Colonic mucosa (tissue), 4 donors: ENCODE data around the gene DISC1. TPM values are rescaled to one million over a fixed set of nuclear protein-coding genes. Genes with fewer than 3 reads are reported as not detected.
"Not testable (repeated sequence)": the region's sequence is repeated elsewhere in the genome, so short reads cannot be mapped to it uniquely, and the experiment has no call there.

Experiments used
- DNase-seq: peaks from one replicate; pipeline ENCODE4 v3.0.0-alpha.2; 2020
- H3K27ac ChIP-seq: fragments of 200-600 bp; one replicate; pipeline ENCODE4 v1.8.0; 2021
- H3K27me3 ChIP-seq: fragments of 200-600 bp; one replicate; pipeline ENCODE4 v1.8.0; 2021
- H3K36me3 ChIP-seq: fragments of 200-600 bp; one replicate; pipeline ENCODE4 v1.8.0; 2021
- H3K4me1 ChIP-seq: fragments of 200-600 bp; one replicate; pipeline ENCODE4 v1.8.0; 2021; ENCODE audit warnings: mild to moderate bottlenecking
- H3K4me3 ChIP-seq: fragments of 200-600 bp; one replicate; pipeline ENCODE4 v1.8.0; 2021
- H3K9ac ChIP-seq, 2 donors: one replicate each; pipeline ENCODE4 v1.7.0; 2013; ENCODE audit warnings: control low read depth in 2 of 2, low read depth in 2 of 2, low read length in 2 of 2
- H3K9me3 ChIP-seq: fragments of 200-600 bp; one replicate; pipeline ENCODE4 v1.8.0; 2021
- CTCF ChIP-seq: fragments of 200-600 bp; IDR thresholded peaks from one replicate; pipeline ENCODE4 v1.8.0; 2022; ENCODE audit warnings: antibody characterized with exemption, mild to moderate bottlenecking
- intact Hi-C: fragments of 100-400 bp; cut with DNase I; formaldehyde crosslinking; loops from one replicate; pipeline ENCODE4 v1.14.1; 2022
- total RNA-seq, 2 donors: library from RNA; stranded (reverse); fragmentation: NEBNext Ultra II Directional in 1 of 2; extraction: Animal tissue kit (Norgen Biotek cat#: 25700) in 1 of 2; gene quantifications; one replicate each; pipeline ENCODE4 v1.2.1, GENCODE V29; 2021
- donor health status: healthy.
- donor health status: DM: no; HTN: no; CAD: no.
- donor health status: DM: no; HTN: no; CAD: no.

Gene DISC1
- total RNA-seq, 2 donors from 2014 or later: 3.4 to 5.3 TPM

GRCh38 chr1:231957359-231957758, 330.8 kb downstream of the DISC1 start:
- intact Hi-C loops: no loop called here
- no peak for TF ChIP-seq CTCF

GRCh38 chr1:231958448-231958847, 331.9 kb downstream of the DISC1 start:
- Histone ChIP-seq H3K9ac (no peak overlapping the region), H3K36me3 (no peaks in the 10 kb centered on the region), H3K27me3 (no peaks in the 10 kb centered on the region), H3K9me3 (no peaks in the 10 kb centered on the region), H3K4me3 (no peak overlapping the region), H3K27ac (no peak overlapping the region), H3K4me1 (no peaks in the 10 kb centered on the region)
- intact Hi-C loops: no loop called here
- DNase-seq: no peak
- no peak for TF ChIP-seq CTCF

More at GRCh38 chr1:231957359-231957758, 330.8 kb downstream of the DISC1 start:
- Histone ChIP-seq H3K36me3 (no peaks in the 10 kb centered on the region), H3K27ac (no peak overlapping the region), H3K9me3 (no peaks in the 10 kb centered on the region), H3K27me3 (no peaks in the 10 kb centered on the region), H3K4me3 (no peak overlapping the region), H3K4me1 (no peaks in the 10 kb centered on the region), H3K9ac (no peak overlapping the region)
- no peak for DNase-seq

GRCh38 chr1:231959225-231959884, 332.8 kb downstream of the DISC1 start:
- no peaks in the 10 kb centered on the region for H3K27me3 ChIP-seq
- no peak for DNase-seq
- intact Hi-C loops: no loop called here
- no peaks in the 10 kb centered on the region for H3K9me3 ChIP-seq
- no peak overlapping the region for H3K4me3 ChIP-seq
- no peak overlapping the region for H3K9ac ChIP-seq
- H3K4me1 ChIP-seq: no peaks in the 10 kb centered on the region
- no peak overlapping the region for H3K27ac ChIP-seq
- H3K36me3 ChIP-seq: no peaks in the 10 kb centered on the region
- TF ChIP-seq CTCF: no peak

GRCh38 chr1:231961801-231962200, 335.2 kb downstream of the DISC1 start:
- H3K27ac ChIP-seq, DNase-seq, H3K36me3 ChIP-seq, H3K27me3 ChIP-seq, intact Hi-C loops, H3K9ac ChIP-seq, H3K4me1 ChIP-seq, H3K9me3 ChIP-seq, H3K4me3 ChIP-seq: not testable (repeated sequence)

- no peak for DNase-seq
- Histone ChIP-seq H3K4me3 (no peak overlapping the region), H3K36me3 (no peaks in the 10 kb centered on the region), H3K9ac (no peak overlapping the region), H3K27ac (no peak overlapping the region), H3K27me3 (no peaks in the 10 kb centered on the region), H3K4me1 (no peaks in the 10 kb centered on the region), H3K9me3 (no peaks in the 10 kb centered on the region)
- TF ChIP-seq CTCF: no peak
- intact Hi-C loops: no loop called here
Observed at GRCh38 chr1:231962636-231963035, 336.0 kb downstream of the DISC1 start.

- no peak for DNase-seq
- Histone ChIP-seq H3K9ac (no peak overlapping the region), H3K27me3 (no peaks in the 10 kb centered on the region), H3K9me3 (no peaks in the 10 kb centered on the region), H3K27ac (no peak overlapping the region), H3K36me3 (no peaks in the 10 kb centered on the region), H3K4me1 (no peaks in the 10 kb centered on the region), H3K4me3 (no peak overlapping the region)
- TF ChIP-seq CTCF: no peak
- intact Hi-C loops: no loop called here
Observed at GRCh38 chr1:231964241-231964640, 337.7 kb downstream of the DISC1 start.
